Liver (tissue), 9 donors: ENCODE results near the gene KRT75. TPM values are rescaled to one million over a fixed set of nuclear protein-coding genes. Genes with fewer than 3 reads are reported as not detected.

Experiments
- DNase-seq: peaks from one replicate; pipeline ENCODE4 v3.0.0-alpha.2; 2017; ENCODE audit warnings: low spot score
- H3K27ac ChIP-seq, 2 donors: one replicate each; pipeline ENCODE4 v1.7.0; 2013; ENCODE audit warnings: inconsistent platforms in 2 of 2, low read length in 2 of 2, control low read depth in 1 of 2, low read depth in 1 of 2, mild to moderate bottlenecking in 1 of 2
- H3K27me3 ChIP-seq, 4 donors: one replicate each; pipeline versions ENCODE4 v1.6.1 to v1.7.0; 2013; ENCODE audit warnings: low read length in 3 of 4, inconsistent platforms in 1 of 4, mild to moderate bottlenecking in 1 of 4, moderate library complexity in 1 of 4; ENCODE audit not compliant: control insufficient read depth in 4 of 4, insufficient read depth in 4 of 4
- H3K36me3 ChIP-seq, 4 donors: one replicate each; pipeline versions ENCODE4 v1.6.1 to v1.7.0; 2013; ENCODE audit warnings: low read length in 3 of 4, mild to moderate bottlenecking in 3 of 4, low read depth in 1 of 4, moderate library complexity in 1 of 4; ENCODE audit not compliant: control insufficient read depth in 4 of 4, insufficient read depth in 3 of 4
- H3K4me1 ChIP-seq, 4 donors: one replicate each; pipeline versions ENCODE4 v1.6.1 to v1.7.0; 2013; ENCODE audit warnings: low read length in 3 of 4, mild to moderate bottlenecking in 3 of 4, moderate library complexity in 1 of 4; ENCODE audit not compliant: control insufficient read depth in 4 of 4, insufficient read depth in 4 of 4
- H3K4me3 ChIP-seq, 3 donors: one replicate each; pipeline versions ENCODE4 v1.6.1 to v1.7.0; 2013; ENCODE audit warnings: low read length in 3 of 3, control low read depth in 1 of 3, low read depth in 1 of 3, mild to moderate bottlenecking in 1 of 3
- H3K9ac ChIP-seq, 2 donors: one replicate each; pipeline ENCODE4 v1.7.0; 2013; ENCODE audit warnings: low read length in 2 of 2, mild to moderate bottlenecking in 2 of 2, moderate library complexity in 2 of 2, control low read depth in 1 of 2, low read depth in 1 of 2
- H3K9me3 ChIP-seq, 4 donors: one replicate each; pipeline versions ENCODE4 v1.6.1 to v1.7.0; 2013; ENCODE audit warnings: low read length in 3 of 4; ENCODE audit not compliant: control insufficient read depth in 4 of 4
- ATF3 ChIP-seq: IDR thresholded peaks from 2 replicates; pipeline ENCODE4 v1.6.1; 2016; ENCODE audit warnings: antibody characterized with exemption
- CTCF ChIP-seq: fragments of 150-350 bp; IDR thresholded peaks from 2 replicates; pipeline ENCODE4 v1.5.1; 2017; ENCODE audit warnings: improper control_type of control experiment, low read depth, low read length; ENCODE audit not compliant: missing input control
- EGR1 ChIP-seq, 2 donors: IDR thresholded peaks; 2 replicates each; pipeline ENCODE4 v1.6.1; 2016 to 2018; ENCODE audit warnings: antibody characterized with exemption in 2 of 2, low read depth in 2 of 2
- FOXA1 ChIP-seq: IDR thresholded peaks from 2 replicates; pipeline ENCODE4 v1.6.1; 2016; ENCODE audit warnings: antibody characterized with exemption
- FOXA2 ChIP-seq: IDR thresholded peaks from 2 replicates; pipeline ENCODE4 v1.6.1; 2016; ENCODE audit warnings: antibody characterized with exemption
- GABPA ChIP-seq, 2 donors: IDR thresholded peaks in 1 of 2; conservative IDR thresholded peaks in 1 of 2; 2 replicates each; pipeline ENCODE4 v1.6.1; 2016; ENCODE audit warnings: antibody characterized with exemption in 2 of 2, mild to moderate bottlenecking in 1 of 2, moderate library complexity in 1 of 2
- HNF4A ChIP-seq, 2 donors: conservative IDR thresholded peaks; 2 replicates each; pipeline ENCODE4 v1.6.1; 2016; ENCODE audit warnings: antibody characterized with exemption in 2 of 2, mild to moderate bottlenecking in 2 of 2
- HNF4G ChIP-seq: IDR thresholded peaks from 2 replicates; pipeline ENCODE4 v1.6.1; 2016; ENCODE audit warnings: antibody characterized with exemption
- JUND ChIP-seq, 2 donors: IDR thresholded peaks; 2 replicates each; pipeline ENCODE4 v1.6.1; 2016; ENCODE audit warnings: antibody characterized with exemption in 2 of 2
- MAX ChIP-seq: IDR thresholded peaks from 2 replicates; pipeline ENCODE4 v1.6.1; 2016; ENCODE audit warnings: antibody characterized with exemption
- NR2F2 ChIP-seq: IDR thresholded peaks from 2 replicates; pipeline ENCODE4 v1.6.1; 2016; ENCODE audit warnings: antibody characterized with exemption
- RAD21 ChIP-seq, 2 donors: IDR thresholded peaks; 2 replicates each; pipeline ENCODE4 v1.6.1; 2016; ENCODE audit warnings: antibody characterized with exemption in 2 of 2, mild to moderate bottlenecking in 2 of 2
- REST ChIP-seq: IDR thresholded peaks from 2 replicates; pipeline ENCODE4 v1.6.1; 2016; ENCODE audit warnings: antibody characterized with exemption, mild to moderate bottlenecking
- RXRA ChIP-seq, 2 donors: IDR thresholded peaks; 2 replicates each; pipeline ENCODE4 v1.6.1; 2017 to 2018; ENCODE audit warnings: antibody characterized with exemption in 2 of 2, mild to moderate bottlenecking in 1 of 2
- SP1 ChIP-seq: IDR thresholded peaks from 2 replicates; pipeline ENCODE4 v1.6.1; 2018; ENCODE audit warnings: antibody characterized with exemption, mild to moderate bottlenecking
- TAF1 ChIP-seq: conservative IDR thresholded peaks from 2 replicates; pipeline ENCODE4 v1.6.1; 2016; ENCODE audit warnings: antibody characterized with exemption, mild to moderate bottlenecking
- YY1 ChIP-seq: IDR thresholded peaks from 2 replicates; pipeline ENCODE4 v1.6.1; 2016; ENCODE audit warnings: antibody characterized with exemption, mild to moderate bottlenecking
- ZBTB33 ChIP-seq: IDR thresholded peaks from 2 replicates; pipeline ENCODE4 v1.6.1; 2016; ENCODE audit warnings: antibody characterized with exemption
- WGBS: extraction: QIAGEN DNeasy Blood & Tissue Kit; methylation state at CpG from one replicate; pipeline ENCODE4 v1.1.7; 2013; 5-methylcytosine and 5-hydroxymethylcytosine counted together
- polyA plus RNA-seq, 2 donors: library from polyadenylated mRNA; stranded (reverse) in 1 of 2; unstranded in 1 of 2; fragments of 200-250 nt in 1 of 2; fragments of >200 nt in 1 of 2; fragmentation: Nextera tagmentation in 1 of 2; extraction: Ambion mirVana in 1 of 2; gene quantifications; one replicate each; pipeline versions ENCODE4 v1.2.1 to v1.2.3, GENCODE V29; 2013 to 2015
- total RNA-seq, 2 donors: library from RNA; depleted of rRNA; stranded (reverse); fragments of >200 nt; gene quantifications; one replicate each; pipeline ENCODE4 v1.2.3, GENCODE V29; 2014
- donor health status: healthy.
- donor health status: healthy.
- donor health status: healthy.
- donor health status: healthy.
- donor health status: healthy.

Gene KRT75
- total and polyA plus RNA-seq, 4 donors: not detected

- Histone ChIP-seq H3K4me3 (no peak overlapping the region), H3K36me3 (no peaks in the 10 kb centered on the region), H3K9ac (no peak overlapping the region), H3K27ac (no peak overlapping the region), H3K27me3 (no peaks in the 10 kb centered on the region), H3K9me3 (no peaks in the 10 kb centered on the region), H3K4me1 (no peaks in the 10 kb centered on the region)
- DNase-seq: no peak
- TF ChIP-seq ZBTB33 (no peak), ATF3 (no peak), EGR1 (IDR thresholded peaks at IDR 0.05; ENCODE audit: low read depth in 2 of 2) (no peak), HNF4G (no peak), FOXA2 (no peak), GABPA (IDR thresholded peaks at IDR 0.05 in 1 of 2, conservative IDR thresholded peaks at IDR 0.05 in 1 of 2) (no peak), RAD21 (IDR thresholded peaks at IDR 0.05) (no peak), REST (no peak), YY1 (no peak), TAF1 (no peak), MAX (no peak), JUND (IDR thresholded peaks at IDR 0.05) (no peak), HNF4A (conservative IDR thresholded peaks at IDR 0.05) (no peak), CTCF (no peak), RXRA (IDR thresholded peaks at IDR 0.05) (no peak), SP1 (no peak), NR2F2 (no peak), FOXA1 (no peak)
- 96% methylated on average over 1 of the region's 1 CpG for WGBS
These were observed 36.0 kb downstream of the KRT75 start for GRCh38 chr12:52398176-52398575.

- no peak overlapping the region for H3K9ac ChIP-seq
- H3K27ac ChIP-seq: no peak overlapping the region
- H3K4me3 ChIP-seq: no peak overlapping the region
- no peaks in the 10 kb centered on the region for H3K4me1 ChIP-seq
- 84% methylated on average over 8 of the region's 8 CpGs for WGBS
- no peak for DNase-seq
- H3K27me3 ChIP-seq: no peaks in the 10 kb centered on the region
- H3K36me3 ChIP-seq: no peaks in the 10 kb centered on the region
- H3K9me3 ChIP-seq: no peaks in the 10 kb centered on the region
- TF ChIP-seq REST (no peak), GABPA (IDR thresholded peaks at IDR 0.05 in 1 of 2, conservative IDR thresholded peaks at IDR 0.05 in 1 of 2) (no peak), RAD21 (IDR thresholded peaks at IDR 0.05) (no peak), EGR1 (IDR thresholded peaks at IDR 0.05; ENCODE audit: low read depth in 2 of 2) (no peak), NR2F2 (no peak), FOXA1 (no peak), ZBTB33 (no peak), ATF3 (no peak), RXRA (IDR thresholded peaks at IDR 0.05) (no peak), HNF4A (conservative IDR thresholded peaks at IDR 0.05) (no peak), SP1 (no peak), FOXA2 (no peak)
These were observed 37.5 kb downstream of the KRT75 start for GRCh38 chr12:52396656-52397055.
